DND-41 (cell line): ENCODE results near the gene CISD3.

Experiments used
- ATAC-seq: fragments of 200-7000 bp; cut with Tn5 transposase; 3 replicates; pipeline ENCODE4 v1.9.1; 2021; ENCODE audit warnings: low read depth; ENCODE audit not compliant: insufficient read depth
- DNase-seq: peaks from one replicate; pipeline ENCODE4 v3.0.0-alpha.2; 2020
- H2AFZ ChIP-seq: 2 replicates; pipeline ENCODE4 v1.6.0; 2012; ENCODE audit warnings: low read depth, low read length
- H3K27ac ChIP-seq: 2 replicates; pipeline ENCODE4 v1.5.1; 2012; ENCODE audit warnings: low read length, inconsistent platforms
- H3K27me3 ChIP-seq: fragments of 200-600 bp; sonication (generic); 2 replicates; pipeline ENCODE4 v1.6.0; 2012; ENCODE audit warnings: low read length, mild to moderate bottlenecking, inconsistent platforms; ENCODE audit not compliant: insufficient read depth, poor library complexity
- H3K36me3 ChIP-seq: 2 replicates; pipeline ENCODE4 v1.5.1; 2012; ENCODE audit warnings: low read length, inconsistent platforms; ENCODE audit not compliant: insufficient read depth
- H3K4me1 ChIP-seq: 2 replicates; pipeline ENCODE4 v1.5.1; 2012; ENCODE audit warnings: mild to moderate bottlenecking, low read length; ENCODE audit not compliant: insufficient read depth
- H3K4me2 ChIP-seq: 2 replicates; pipeline ENCODE4 v1.6.0; 2012; ENCODE audit warnings: mild to moderate bottlenecking, moderate library complexity, low read length, inconsistent platforms; ENCODE audit not compliant: insufficient read depth
- H3K4me3 ChIP-seq, 2 experiments: fragments of 200-600 bp in 1 of 2; shearing (Covaris generic) in 1 of 2; 2 replicates each; pipeline ENCODE4 v1.5.1; 2012 to 2016; ENCODE audit warnings: inconsistent platforms in 2 of 2, low read length in 2 of 2, mild to moderate bottlenecking in 2 of 2, low read depth in 1 of 2, moderate library complexity in 1 of 2
- H3K79me2 ChIP-seq: 2 replicates; pipeline ENCODE4 v1.6.0; 2012; ENCODE audit warnings: low read length, inconsistent platforms; ENCODE audit not compliant: insufficient read depth
- H3K9ac ChIP-seq: 2 replicates; pipeline ENCODE4 v1.6.0; 2012; ENCODE audit warnings: low read depth, mild to moderate bottlenecking, inconsistent platforms, low read length, moderate library complexity
- H3K9me3 ChIP-seq: 2 replicates; pipeline ENCODE4 v1.5.1; 2012; ENCODE audit warnings: low read length, moderate library complexity, mild to moderate bottlenecking, inconsistent platforms; ENCODE audit not compliant: insufficient read depth, severe bottlenecking
- H4K20me1 ChIP-seq: 2 replicates; pipeline ENCODE4 v1.6.0; 2012; ENCODE audit warnings: low read length; ENCODE audit not compliant: insufficient read depth
- CTCF ChIP-seq: IDR thresholded peaks from 2 replicates; pipeline ENCODE4 v1.5.1; 2012; ENCODE audit warnings: borderline replicate concordance, low read length, moderate library complexity, mild to moderate bottlenecking; ENCODE audit not compliant: poor library complexity, severe bottlenecking; ENCODE audit errors: extremely low read depth
- EZH2 ChIP-seq: IDR thresholded peaks from 3 replicates; pipeline ENCODE4 v1.6.1; 2012; ENCODE audit warnings: borderline replicate concordance, low read depth, mild to moderate bottlenecking, moderate library complexity, low read length, inconsistent platforms; ENCODE audit not compliant: severe bottlenecking

CISD3 gene

DNA sequence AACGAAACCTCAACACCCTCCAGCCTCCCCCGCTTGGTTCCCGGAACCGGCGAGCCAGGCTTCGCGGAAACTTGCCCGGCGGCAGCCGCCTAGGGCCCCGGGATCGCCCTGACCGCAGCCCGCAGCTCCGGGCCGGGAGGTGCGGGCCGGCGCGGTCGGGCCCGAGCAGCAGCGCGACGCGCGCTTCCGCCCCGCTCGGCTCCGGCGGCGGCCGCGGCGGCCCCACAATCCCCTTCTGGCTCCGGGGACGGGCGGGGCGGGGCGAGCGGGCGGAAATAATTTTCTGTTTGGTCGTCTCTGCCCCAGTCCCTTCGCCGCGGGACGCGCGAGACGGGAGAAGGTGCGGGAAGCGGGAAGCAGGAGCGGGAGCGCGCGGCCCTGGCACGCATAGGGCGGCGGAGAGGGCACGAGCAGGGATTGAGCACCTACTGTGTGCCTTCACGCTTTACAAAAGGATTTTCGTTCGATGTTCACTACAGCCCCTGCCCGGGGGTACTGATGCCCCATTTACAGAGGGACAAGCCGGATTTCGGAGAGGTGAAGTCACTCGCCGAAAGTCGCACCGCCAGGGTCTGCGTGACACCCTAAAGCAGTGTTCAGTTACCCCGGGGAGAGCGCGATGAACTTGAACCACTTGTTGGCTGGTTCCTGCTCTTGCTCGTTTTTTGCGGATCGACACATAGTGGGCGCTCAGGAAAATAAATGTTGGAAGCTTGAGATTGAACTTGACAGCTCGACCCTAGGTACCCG is 27.8 kb upstream of the CISD3 start:
- peak; percentile 89 for DNase-seq
- peak overlapping the region; percentile 90 for H3K9ac ChIP-seq
- peak overlapping the region; percentile 99 for H3K27ac ChIP-seq
- H3K4me3 ChIP-seq, result peak overlapping the region; percentile 64 to 94; a peak in 3 of 4 replicates
- no peak for TF ChIP-seq CTCF
- TF ChIP-seq EZH2, result no peak
- peaks cover 11% of the 10 kb centered on the region for H4K20me1 ChIP-seq
- H2AFZ ChIP-seq, result peak overlapping the region; percentile 75
- no peaks in the 10 kb centered on the region for H3K9me3 ChIP-seq
- peak; percentile 52 for ATAC-seq
- no peaks in the 10 kb centered on the region for H3K27me3 ChIP-seq
- H3K4me2 ChIP-seq, result peak overlapping the region; percentile 87
- peaks cover 46% of the 10 kb centered on the region for H3K4me1 ChIP-seq
- peaks cover 8% of the 10 kb centered on the region for H3K36me3 ChIP-seq
- peaks cover 40% of the 10 kb centered on the region for H3K79me2 ChIP-seq

DNA sequence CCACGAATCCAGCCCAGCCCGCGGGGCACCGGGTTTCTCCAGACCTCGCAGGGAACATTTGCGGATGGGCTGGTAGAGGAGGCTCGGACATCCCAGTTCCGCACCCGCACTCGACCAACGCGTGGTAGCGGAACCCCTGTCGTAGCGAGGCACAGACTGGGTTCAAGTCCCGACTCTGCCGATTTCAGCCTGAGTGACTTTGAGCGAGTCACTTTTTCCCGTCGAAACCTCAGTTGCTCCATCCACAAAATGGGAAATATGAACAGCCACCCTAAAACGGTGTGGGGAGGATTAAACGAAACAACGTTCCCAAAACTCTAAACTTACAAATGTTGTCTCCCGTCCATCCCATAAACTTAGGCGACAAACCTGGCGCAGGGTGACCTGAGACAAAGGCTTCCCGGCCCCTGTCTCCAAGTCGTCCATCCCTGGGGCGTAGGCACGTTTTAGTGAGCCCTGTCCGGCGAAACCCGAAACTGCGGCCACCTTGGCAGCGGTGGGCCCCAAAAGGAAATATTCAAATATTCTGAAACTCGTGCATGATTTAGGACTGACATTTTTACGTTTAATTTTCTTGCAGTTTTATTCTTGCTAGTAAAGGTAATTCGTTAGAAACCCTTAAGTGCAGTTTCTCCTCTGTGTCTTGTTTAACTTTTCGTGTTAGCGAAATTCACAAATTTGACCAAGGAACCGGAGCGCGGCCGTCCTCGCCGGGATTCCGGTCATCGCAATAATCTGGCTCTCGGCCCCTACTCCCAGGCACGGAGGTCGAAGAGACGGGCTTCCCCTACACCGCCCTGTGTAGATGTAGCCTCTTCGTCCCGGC is 27.0 kb upstream of the CISD3 start:
- H4K20me1 ChIP-seq, result peaks cover 19% of the 10 kb centered on the region
- H3K4me1 ChIP-seq, result peaks cover 53% of the 10 kb centered on the region
- H2AFZ ChIP-seq, result peak overlapping the region; percentile 66
- peak overlapping the region; percentile 64 to 94 for H3K4me3 ChIP-seq
- no peaks in the 10 kb centered on the region for H3K9me3 ChIP-seq
- TF ChIP-seq CTCF (no peak), EZH2 (no peak)
- H3K27me3 ChIP-seq, result no peaks in the 10 kb centered on the region
- H3K27ac ChIP-seq, result peak overlapping the region; percentile 99
- H3K36me3 ChIP-seq, result peaks cover 15% of the 10 kb centered on the region
- peak overlapping the region; percentile 87 for H3K4me2 ChIP-seq
- ATAC-seq, result no peak; the same call in 1 of the 3 replicates
- H3K9ac ChIP-seq, result peak overlapping the region; percentile 90
- DNase-seq, result peak; percentile 41
- peaks cover 48% of the 10 kb centered on the region for H3K79me2 ChIP-seq

- TF ChIP-seq CTCF (no peak), EZH2 (no peak)
- peak overlapping the region; percentile 99 for H3K27ac ChIP-seq
- H4K20me1 ChIP-seq, result peaks cover 21% of the 10 kb centered on the region
- H3K4me1 ChIP-seq, result peaks cover 53% of the 10 kb centered on the region
- H3K27me3 ChIP-seq, result no peaks in the 10 kb centered on the region
- peaks cover 52% of the 10 kb centered on the region for H3K79me2 ChIP-seq
- H3K36me3 ChIP-seq, result peaks cover 22% of the 10 kb centered on the region
- H3K9ac ChIP-seq, result peak overlapping the region; percentile 90
- peak overlapping the region; percentile 87 for H3K4me2 ChIP-seq
- H3K4me3 ChIP-seq, result peak overlapping the region; percentile 64 to 94
- no peaks in the 10 kb centered on the region for H3K9me3 ChIP-seq
- ATAC-seq (peak; percentile 67), DNase-seq (peak; percentile 98)
- peak overlapping the region; percentile 74 for H2AFZ ChIP-seq
These were observed 26.2 kb upstream of the CISD3 start for GRCh38 chr17:38703742-38704605.
